ENCODE measurements around the gene NKTR.

The NKTR gene

GRCh38 chr3:42632146-42632545 is 31.7 kb downstream of the NKTR start:
- TF ChIP-seq ZBTB7A (IDR thresholded peaks at IDR 0.05; ENCODE audit: low read depth) (no peak), FOXM1 (IDR thresholded peaks at IDR 0.05; ENCODE audit: borderline replicate concordance, low read depth) (no peak), EGR1 (IDR thresholded peaks at IDR 0.05) (no peak)
- TF ChIP-seq, protein P1, sequence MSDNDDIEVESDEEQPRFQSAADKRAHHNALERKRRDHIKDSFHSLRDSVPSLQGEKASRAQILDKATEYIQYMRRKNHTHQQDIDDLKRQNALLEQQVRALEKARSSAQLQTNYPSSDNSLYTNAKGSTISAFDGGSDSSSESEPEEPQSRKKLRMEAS (IDR thresholded peaks at IDR 0.05), result no peak

DNA sequence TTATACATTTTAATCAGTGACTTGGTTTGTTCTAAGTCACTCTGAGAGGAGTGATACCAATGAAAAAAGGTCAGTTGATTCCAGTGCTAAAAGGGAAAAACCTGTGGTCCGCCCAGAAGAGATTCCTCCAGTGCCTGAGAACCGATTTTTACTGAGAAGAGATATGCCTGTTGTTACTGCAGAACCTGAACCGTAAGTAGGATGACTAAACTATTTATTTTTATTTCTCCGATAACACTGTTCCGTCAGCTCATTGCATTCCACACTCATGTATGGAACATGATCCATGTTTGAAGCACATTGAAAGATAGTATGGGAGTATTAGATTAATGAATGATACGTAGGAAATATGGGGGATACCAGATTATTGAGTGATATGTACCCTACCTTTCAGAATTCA is 33.1 kb downstream of the NKTR start:
- TF ChIP-seq, protein P2, sequence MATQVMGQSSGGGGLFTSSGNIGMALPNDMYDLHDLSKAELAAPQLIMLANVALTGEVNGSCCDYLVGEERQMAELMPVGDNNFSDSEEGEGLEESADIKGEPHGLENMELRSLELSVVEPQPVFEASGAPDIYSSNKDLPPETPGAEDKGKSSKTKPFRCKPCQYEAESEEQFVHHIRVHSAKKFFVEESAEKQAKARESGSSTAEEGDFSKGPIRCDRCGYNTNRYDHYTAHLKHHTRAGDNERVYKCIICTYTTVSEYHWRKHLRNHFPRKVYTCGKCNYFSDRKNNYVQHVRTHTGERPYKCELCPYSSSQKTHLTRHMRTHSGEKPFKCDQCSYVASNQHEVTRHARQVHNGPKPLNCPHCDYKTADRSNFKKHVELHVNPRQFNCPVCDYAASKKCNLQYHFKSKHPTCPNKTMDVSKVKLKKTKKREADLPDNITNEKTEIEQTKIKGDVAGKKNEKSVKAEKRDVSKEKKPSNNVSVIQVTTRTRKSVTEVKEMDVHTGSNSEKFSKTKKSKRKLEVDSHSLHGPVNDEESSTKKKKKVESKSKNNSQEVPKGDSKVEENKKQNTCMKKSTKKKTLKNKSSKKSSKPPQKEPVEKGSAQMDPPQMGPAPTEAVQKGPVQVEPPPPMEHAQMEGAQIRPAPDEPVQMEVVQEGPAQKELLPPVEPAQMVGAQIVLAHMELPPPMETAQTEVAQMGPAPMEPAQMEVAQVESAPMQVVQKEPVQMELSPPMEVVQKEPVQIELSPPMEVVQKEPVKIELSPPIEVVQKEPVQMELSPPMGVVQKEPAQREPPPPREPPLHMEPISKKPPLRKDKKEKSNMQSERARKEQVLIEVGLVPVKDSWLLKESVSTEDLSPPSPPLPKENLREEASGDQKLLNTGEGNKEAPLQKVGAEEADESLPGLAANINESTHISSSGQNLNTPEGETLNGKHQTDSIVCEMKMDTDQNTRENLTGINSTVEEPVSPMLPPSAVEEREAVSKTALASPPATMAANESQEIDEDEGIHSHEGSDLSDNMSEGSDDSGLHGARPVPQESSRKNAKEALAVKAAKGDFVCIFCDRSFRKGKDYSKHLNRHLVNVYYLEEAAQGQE (IDR thresholded peaks at IDR 0.05; ENCODE audit: low read depth), result no peak
- TF ChIP-seq USF1 (IDR thresholded peaks at IDR 0.05) (no peak), FOXM1 (IDR thresholded peaks at IDR 0.05; ENCODE audit: borderline replicate concordance, low read depth) (no peak), CEBPB (IDR thresholded peaks at IDR 0.05) (no peak), ZBTB7A (IDR thresholded peaks at IDR 0.05; ENCODE audit: low read depth) (no peak), NFIC (IDR thresholded peaks at IDR 0.05) (no peak), RAD21 (IDR thresholded peaks at IDR 0.05; ENCODE audit: low read depth) (no peak), YY1 (IDR thresholded peaks at IDR 0.05; ENCODE audit: low read depth) (no peak), TEAD4 (IDR thresholded peaks at IDR 0.05) (no peak), EGR1 (IDR thresholded peaks at IDR 0.05) (no peak), TAF1 (IDR thresholded peaks at IDR 0.05; ENCODE audit: low read depth) (no peak), CREB1 (IDR thresholded peaks at IDR 0.05; ENCODE audit: low read depth) (no peak), EP300 (IDR thresholded peaks at IDR 0.05; ENCODE audit: borderline replicate concordance) (no peak), TCF12 (IDR thresholded peaks at IDR 0.05; ENCODE audit: low read depth) (no peak)
- TF ChIP-seq, protein P1 (IDR thresholded peaks at IDR 0.05), result no peak

DNA sequence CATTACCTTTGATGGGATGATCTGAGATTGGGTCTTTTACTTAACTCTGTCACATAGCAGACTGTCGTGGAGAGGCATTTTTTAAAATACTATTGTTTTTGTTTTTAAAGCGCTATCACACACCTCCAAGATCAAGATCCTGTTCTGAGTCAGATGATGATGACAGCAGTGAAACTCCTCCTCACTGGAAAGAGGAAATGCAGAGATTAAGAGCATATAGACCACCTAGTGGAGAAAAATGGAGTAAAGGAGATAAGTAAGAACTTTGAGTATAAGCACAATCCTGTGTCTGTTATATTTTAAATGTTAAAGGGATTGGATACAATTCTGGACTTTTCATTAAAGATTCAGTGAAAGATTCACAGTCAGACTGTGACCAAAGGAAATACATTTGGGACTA is 34.6 kb downstream of the NKTR start:
- TF ChIP-seq CREB1 (IDR thresholded peaks at IDR 0.05; ENCODE audit: low read depth) (no peak), TEAD4 (IDR thresholded peaks at IDR 0.05) (no peak), NFIC (IDR thresholded peaks at IDR 0.05) (no peak), YY1 (IDR thresholded peaks at IDR 0.05; ENCODE audit: low read depth) (no peak), EP300 (IDR thresholded peaks at IDR 0.05; ENCODE audit: borderline replicate concordance) (no peak)
- TF ChIP-seq, protein P1 (IDR thresholded peaks at IDR 0.05), result no peak

GRCh38 chr3:42637001-42637400 is 36.5 kb downstream of the NKTR start:
- no peak for TF ChIP-seq NFIC (IDR thresholded peaks at IDR 0.05)
- TF ChIP-seq CREB1 (IDR thresholded peaks at IDR 0.05; ENCODE audit: low read depth), result no peak
- no peak for TF ChIP-seq EP300 (IDR thresholded peaks at IDR 0.05; ENCODE audit: borderline replicate concordance)
- TF ChIP-seq RAD21 (IDR thresholded peaks at IDR 0.05; ENCODE audit: low read depth), result no peak
- TF ChIP-seq, protein P2 (IDR thresholded peaks at IDR 0.05; ENCODE audit: low read depth), result no peak
- no peak for TF ChIP-seq YY1 (IDR thresholded peaks at IDR 0.05; ENCODE audit: low read depth)

DNA sequence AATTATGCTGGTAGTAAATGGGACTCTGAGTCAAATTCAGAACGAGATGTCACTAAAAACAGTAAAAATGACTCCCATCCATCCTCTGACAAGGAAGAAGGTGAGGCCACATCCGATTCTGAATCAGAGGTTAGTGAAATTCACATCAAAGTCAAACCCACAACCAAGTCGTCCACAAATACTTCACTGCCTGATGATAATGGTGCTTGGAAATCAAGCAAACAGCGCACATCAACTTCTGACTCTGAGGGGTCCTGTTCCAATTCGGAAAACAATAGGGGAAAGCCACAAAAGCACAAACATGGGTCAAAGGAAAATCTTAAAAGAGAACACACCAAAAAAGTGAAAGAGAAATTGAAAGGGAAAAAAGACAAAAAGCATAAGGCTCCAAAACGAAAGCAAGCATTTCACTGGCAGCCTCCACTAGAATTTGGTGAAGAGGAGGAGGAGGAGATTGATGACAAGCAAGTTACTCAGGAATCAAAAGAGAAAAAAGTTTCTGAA is 37.9 kb downstream of the NKTR start:
- no peak for TF ChIP-seq TEAD4 (IDR thresholded peaks at IDR 0.05)
- TF ChIP-seq TCF12 (IDR thresholded peaks at IDR 0.05; ENCODE audit: low read depth), result no peak
- no peak for TF ChIP-seq TAF1 (IDR thresholded peaks at IDR 0.05; ENCODE audit: low read depth)
- TF ChIP-seq CREB1 (IDR thresholded peaks at IDR 0.05; ENCODE audit: low read depth), result no peak
- TF ChIP-seq YY1 (IDR thresholded peaks at IDR 0.05; ENCODE audit: low read depth), result no peak
- TF ChIP-seq USF1 (IDR thresholded peaks at IDR 0.05), result no peak
- TF ChIP-seq, protein P2 (IDR thresholded peaks at IDR 0.05; ENCODE audit: low read depth), result no peak
- TF ChIP-seq FOXM1 (IDR thresholded peaks at IDR 0.05; ENCODE audit: borderline replicate concordance, low read depth), result no peak
- no peak for TF ChIP-seq ZBTB7A (IDR thresholded peaks at IDR 0.05; ENCODE audit: low read depth)
- no peak for TF ChIP-seq RAD21 (IDR thresholded peaks at IDR 0.05; ENCODE audit: low read depth)
- TF ChIP-seq, protein P1 (IDR thresholded peaks at IDR 0.05), result no peak
- no peak for TF ChIP-seq CEBPB (IDR thresholded peaks at IDR 0.05)
- TF ChIP-seq EGR1 (IDR thresholded peaks at IDR 0.05), result no peak
- no peak for TF ChIP-seq NFIC (IDR thresholded peaks at IDR 0.05)
- no peak for TF ChIP-seq EP300 (IDR thresholded peaks at IDR 0.05; ENCODE audit: borderline replicate concordance)
